A673 (cell line): ENCODE measurements around the gene RPL35A. TPM values are rescaled to one million over a fixed set of nuclear protein-coding genes. Genes with fewer than 3 reads are reported as not detected.

ENCODE experiments used
- BruUV-seq: library from RNA; stranded (reverse); fragments of 400-500 nt; replicated peaks from 2 replicates; lab custom pipeline; 2021; lab: Mats Ljungman, UMichigan
- CTCF ChIA-PET: fragments of 300-600 bp; sonication (Branson Sonifier 250); formaldehyde crosslinking; loops from one replicate; lab custom pipeline; 2022; ENCODE audit warnings: antibody characterized with exemption; lab: Charles Lee
- POLR2A ChIA-PET: fragments of 300-600 bp; sonication (Branson Sonifier 250); formaldehyde crosslinking; loops from one replicate; lab custom pipeline; 2022; ENCODE audit warnings: antibody characterized with exemption; ENCODE audit not compliant: low non-redundant PET; lab: Charles Lee
- DNase-seq: peaks from one replicate; pipeline ENCODE4 v3.0.0-alpha.2; 2015; ENCODE audit warnings: low spot score
- H3K27ac ChIP-seq: fragments of 200-600 bp; sonication (generic); 2 replicates; pipeline ENCODE4 v1.5.1; 2016; ENCODE audit warnings: mixed run types, low read depth, mild to moderate bottlenecking, mixed read lengths, antibody characterized with exemption, low read length; ENCODE audit not compliant: poor library complexity, severe bottlenecking
- H3K27me3 ChIP-seq: fragments of 200-600 bp; sonication (generic); replicated peaks from 2 replicates; pipeline ENCODE4 v1.6.1; 2017; ENCODE audit warnings: mixed run types, low read depth, mild to moderate bottlenecking, mixed read lengths, antibody characterized with exemption, low read length; ENCODE audit not compliant: insufficient read depth, poor library complexity
- H3K36me3 ChIP-seq: fragments of 200-600 bp; sonication (generic); 2 replicates; pipeline ENCODE4 v1.6.1; 2016; ENCODE audit warnings: mixed run types, mild to moderate bottlenecking, mixed read lengths, antibody characterized with exemption, low read length; ENCODE audit not compliant: insufficient read depth, poor library complexity, severe bottlenecking
- H3K4me1 ChIP-seq: fragments of 200-600 bp; sonication (generic); 2 replicates; pipeline ENCODE4 v1.6.1; 2017; ENCODE audit warnings: mixed run types, mild to moderate bottlenecking, mixed read lengths, antibody characterized with exemption, low read length; ENCODE audit not compliant: insufficient read depth, poor library complexity, severe bottlenecking
- H3K4me3 ChIP-seq: fragments of 200-600 bp; sonication (generic); 2 replicates; pipeline ENCODE4 v1.5.1; 2016; ENCODE audit warnings: low read depth, mixed run types, mild to moderate bottlenecking, mixed read lengths, low read length; ENCODE audit not compliant: poor library complexity, severe bottlenecking
- H3K9me3 ChIP-seq: fragments of 200-600 bp; sonication (generic); 2 replicates; pipeline ENCODE4 v1.6.1; 2016; ENCODE audit warnings: mixed run types, low read depth, mild to moderate bottlenecking, mixed read lengths, antibody characterized with exemption, low read length; ENCODE audit not compliant: poor library complexity, severe bottlenecking
- CTCF ChIP-seq: fragments of 300-800, 200-600 bp; sonication (generic); conservative IDR thresholded peaks from 2 replicates; pipeline ENCODE4 v1.5.1; 2017; ENCODE audit warnings: low read depth, mild to moderate bottlenecking, antibody characterized with exemption, low read length, moderate library complexity, mixed read lengths
- EZH2 ChIP-seq: fragments of 200-600 bp; sonication (generic); IDR thresholded peaks from 2 replicates; pipeline ENCODE4 v1.6.1; 2017; ENCODE audit warnings: borderline replicate concordance, low read depth, mild to moderate bottlenecking, mixed read lengths, antibody characterized with exemption, low read length; ENCODE audit not compliant: poor library complexity, severe bottlenecking
- intact Hi-C: fragments of 100-400 bp; cut with micrococcal nuclease; formaldehyde crosslinking; loops from one replicate; pipeline ENCODE4 v1.10.0; 2022; ENCODE audit not compliant: unreplicated experiment
- total RNA-seq: library from RNA; stranded (reverse); gene quantifications from 2 replicates; pipeline ENCODE4 v1.2.3, GENCODE V29; 2021

The RPL35A gene
- total RNA-seq, 1 experiment from 2014 or later = 1,102 TPM

DNA sequence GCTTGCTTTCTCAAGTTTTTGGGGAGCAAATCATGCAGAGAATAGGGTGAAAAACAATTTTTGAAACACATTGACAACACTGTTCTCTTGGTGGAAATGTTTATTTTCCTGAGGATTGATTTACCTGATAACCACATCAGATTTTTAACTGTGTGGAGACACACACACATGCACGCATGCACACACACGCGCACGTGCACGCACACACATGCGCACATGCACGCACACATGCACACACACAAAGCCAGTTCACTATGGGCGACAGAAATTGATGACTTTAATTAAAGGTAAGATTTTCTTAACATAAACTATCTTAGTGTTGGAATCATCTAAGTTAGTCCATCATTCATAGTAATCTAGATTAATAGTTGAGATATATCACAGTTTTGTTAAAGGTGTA lies 25.3 kb downstream of the RPL35A start:
- intact Hi-C loops = no loop called here
- no peak overlapping the region for H3K27ac ChIP-seq
- H3K4me1 ChIP-seq = no peaks in the 10 kb centered on the region
- peaks cover 10% of the 10 kb centered on the region for H3K36me3 ChIP-seq
- POLR2A ChIA-PET = no interaction called here
- CTCF ChIA-PET = no interaction called here
- H3K27me3 ChIP-seq = no peaks in the 10 kb centered on the region
- H3K4me3 ChIP-seq = no peak overlapping the region
- no peak for DNase-seq
- H3K9me3 ChIP-seq = no peaks in the 10 kb centered on the region
- TF ChIP-seq EZH2 (no peak), CTCF (no peak)
- BruUV-seq = no TSS peak

GRCh38 chr3:197983076-197983475 lies 33.1 kb downstream of the RPL35A start:
- Histone ChIP-seq H3K4me1 (no peaks in the 10 kb centered on the region), H3K36me3 (no peaks in the 10 kb centered on the region), H3K4me3 (no peak overlapping the region), H3K27ac (no peak overlapping the region), H3K9me3 (no peaks in the 10 kb centered on the region), H3K27me3 (no peaks in the 10 kb centered on the region)
- intact Hi-C loops = no loop called here
- BruUV-seq = no TSS peak
- TF ChIP-seq EZH2 (no peak), CTCF (no peak)
- POLR2A ChIA-PET = no interaction called here
- CTCF ChIA-PET = no interaction called here
- DNase-seq = no peak

DNA sequence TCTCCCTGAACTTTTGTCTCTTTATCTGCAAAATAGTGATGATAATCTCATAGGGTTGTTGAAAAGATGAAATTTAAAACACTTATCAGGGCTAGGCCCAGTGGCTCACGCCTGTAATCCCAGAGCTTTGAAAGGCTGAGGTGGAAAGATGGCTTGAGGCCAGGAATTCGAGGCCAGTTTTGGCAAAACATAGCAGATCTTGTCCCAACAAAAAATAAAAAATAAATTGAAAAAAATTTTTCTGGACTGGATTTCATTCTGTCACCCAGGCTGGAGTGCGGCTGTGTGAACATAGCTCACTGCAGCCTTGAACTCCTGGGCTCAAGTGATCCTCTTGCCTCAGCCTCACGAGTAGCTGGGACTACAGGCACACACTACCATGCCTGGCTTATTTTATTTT lies 39.7 kb downstream of the RPL35A start:
- Histone ChIP-seq H3K9me3 (no peaks in the 10 kb centered on the region), H3K27ac (no peak overlapping the region), H3K36me3 (no peaks in the 10 kb centered on the region), H3K27me3 (no peaks in the 10 kb centered on the region), H3K4me3 (no peak overlapping the region), H3K4me1 (no peaks in the 10 kb centered on the region)
- DNase-seq = no peak
- intact Hi-C loops = no loop called here
- BruUV-seq = no TSS peak
- TF ChIP-seq CTCF = no peak
- TF ChIP-seq EZH2 = no peak
- ChIA-PET CTCF (no interaction called here), POLR2A (no interaction called here)
